GM12872 (cell line): ENCODE measurements around the gene DHX40.

Source experiments
- TF ChIP-seq, protein P1 (sequence below): IDR thresholded peaks from 3 replicates; pipeline ENCODE4 v1.5.1; 2011; ENCODE audit warnings: low read depth, mild to moderate bottlenecking, low read length, moderate library complexity; ENCODE audit not compliant: insufficient read depth

The DHX40 gene

DNA sequence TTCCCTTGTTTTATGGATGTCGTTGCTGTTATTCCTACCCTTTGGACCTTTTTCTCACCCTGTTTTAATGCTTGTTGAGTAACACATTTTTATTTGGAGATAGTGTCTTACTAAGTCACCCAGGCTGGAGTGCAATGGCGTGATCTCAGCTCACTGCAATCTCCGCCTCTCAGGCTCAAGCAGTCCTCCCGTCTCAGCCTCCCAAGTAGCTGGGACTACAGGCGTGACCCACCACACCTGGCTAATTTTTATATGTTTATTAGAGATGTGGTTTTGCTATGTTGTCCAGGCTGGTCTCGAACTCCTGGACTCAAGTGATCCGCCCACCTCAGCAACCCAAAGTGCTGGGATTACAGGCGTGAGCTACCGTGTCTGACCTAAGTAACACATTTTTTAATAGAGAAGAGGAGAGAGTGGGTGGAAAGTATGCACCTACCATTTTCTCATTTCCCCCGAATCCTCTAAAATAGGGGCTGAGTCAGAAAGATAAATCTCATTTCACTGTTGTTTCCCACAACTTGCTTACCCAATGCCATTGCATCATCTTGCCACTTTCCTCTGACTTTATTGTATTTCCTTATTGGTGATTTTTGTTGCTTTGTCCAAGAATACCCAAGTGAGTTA lies 7.0 kb downstream of the DHX40 start:
- TF ChIP-seq, protein P1, sequence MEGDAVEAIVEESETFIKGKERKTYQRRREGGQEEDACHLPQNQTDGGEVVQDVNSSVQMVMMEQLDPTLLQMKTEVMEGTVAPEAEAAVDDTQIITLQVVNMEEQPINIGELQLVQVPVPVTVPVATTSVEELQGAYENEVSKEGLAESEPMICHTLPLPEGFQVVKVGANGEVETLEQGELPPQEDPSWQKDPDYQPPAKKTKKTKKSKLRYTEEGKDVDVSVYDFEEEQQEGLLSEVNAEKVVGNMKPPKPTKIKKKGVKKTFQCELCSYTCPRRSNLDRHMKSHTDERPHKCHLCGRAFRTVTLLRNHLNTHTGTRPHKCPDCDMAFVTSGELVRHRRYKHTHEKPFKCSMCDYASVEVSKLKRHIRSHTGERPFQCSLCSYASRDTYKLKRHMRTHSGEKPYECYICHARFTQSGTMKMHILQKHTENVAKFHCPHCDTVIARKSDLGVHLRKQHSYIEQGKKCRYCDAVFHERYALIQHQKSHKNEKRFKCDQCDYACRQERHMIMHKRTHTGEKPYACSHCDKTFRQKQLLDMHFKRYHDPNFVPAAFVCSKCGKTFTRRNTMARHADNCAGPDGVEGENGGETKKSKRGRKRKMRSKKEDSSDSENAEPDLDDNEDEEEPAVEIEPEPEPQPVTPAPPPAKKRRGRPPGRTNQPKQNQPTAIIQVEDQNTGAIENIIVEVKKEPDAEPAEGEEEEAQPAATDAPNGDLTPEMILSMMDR = no peak

DNA sequence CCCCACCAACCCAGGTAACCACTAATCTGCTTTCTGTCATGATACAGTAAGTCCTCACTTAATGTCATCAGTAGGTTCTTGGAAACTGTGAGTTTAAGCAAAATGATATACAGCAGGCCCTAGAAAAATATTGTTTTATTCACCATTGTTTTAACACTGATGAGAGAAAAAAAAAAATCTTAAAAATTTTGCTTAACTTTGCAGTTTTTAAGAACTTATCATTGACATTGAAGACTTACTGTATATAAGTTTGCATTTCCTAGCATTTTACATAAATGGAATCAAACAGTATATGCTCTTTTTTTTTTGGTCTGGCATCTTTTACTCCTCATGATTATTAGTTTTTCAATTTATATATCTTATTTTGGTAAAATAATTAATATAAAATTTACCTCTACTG lies 34.8 kb downstream of the DHX40 start:
- TF ChIP-seq, protein P1 = no peak

DNA sequence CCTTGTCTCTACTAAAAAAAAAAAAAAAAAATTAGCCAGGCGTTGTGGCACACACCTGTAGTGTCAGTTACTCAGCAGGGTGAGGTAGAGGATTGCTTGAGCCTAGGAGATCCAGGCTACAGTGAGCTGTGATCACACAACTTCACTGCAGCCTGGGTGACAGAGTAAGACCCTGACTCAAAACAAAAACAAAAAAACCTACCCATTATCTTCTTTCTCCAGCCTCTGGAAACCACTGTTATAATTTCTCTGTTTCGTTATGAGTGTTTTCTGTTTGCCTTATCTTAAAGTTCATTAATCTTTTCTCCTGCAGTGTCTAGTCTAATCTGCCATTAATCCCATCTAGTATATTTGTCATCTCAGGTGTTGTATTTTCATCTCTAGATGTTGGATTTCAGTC lies 35.7 kb downstream of the DHX40 start:
- TF ChIP-seq, protein P1 = no peak

DNA sequence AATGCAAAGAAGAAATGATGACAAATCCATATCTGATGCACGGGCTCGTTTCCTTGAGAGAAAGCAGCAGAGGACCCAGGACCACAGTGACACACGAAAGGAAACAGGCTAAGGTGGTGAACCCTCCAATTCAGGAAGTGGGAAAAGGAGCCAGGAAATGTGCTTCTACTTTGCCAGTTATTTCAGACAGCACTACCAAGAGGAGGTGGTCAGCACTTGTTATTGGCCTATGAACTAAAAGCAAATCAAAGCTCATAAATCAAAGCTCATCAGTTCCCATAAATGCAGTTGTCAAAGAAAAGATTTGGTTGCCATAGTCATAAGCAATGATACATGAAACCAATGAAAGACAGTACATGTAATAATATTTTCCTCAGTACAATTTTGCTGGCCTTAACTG lies 41.7 kb downstream of the DHX40 start:
- TF ChIP-seq, protein P1 = no peak

DNA sequence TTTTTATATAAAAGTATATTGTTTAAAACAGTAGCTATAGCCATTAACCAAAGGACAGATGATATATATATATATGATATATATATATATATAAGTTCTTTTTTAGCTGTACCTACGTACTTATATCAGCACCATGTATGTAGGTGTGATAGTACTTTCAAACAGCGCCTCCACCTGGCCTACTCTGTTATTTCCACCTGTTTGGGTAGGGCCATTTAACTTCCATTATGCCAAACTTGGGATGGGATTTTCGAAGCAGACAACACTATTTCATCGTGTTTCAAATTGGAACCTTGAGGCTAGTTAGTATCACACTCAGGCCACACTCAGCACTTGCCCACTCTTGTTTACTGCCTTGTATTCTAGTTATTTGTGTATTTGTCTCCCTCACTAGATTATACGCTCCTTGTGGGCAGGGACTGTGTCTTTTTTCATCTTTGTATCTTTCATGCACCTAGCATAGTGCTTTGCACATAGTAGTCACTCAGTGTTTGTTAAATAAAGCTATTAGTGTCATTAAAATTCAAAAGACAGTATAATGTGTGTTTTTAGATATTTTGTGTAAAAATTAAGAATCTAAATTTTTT lies 42.5 kb downstream of the DHX40 start:
- TF ChIP-seq, protein P1 = peak; percentile 46; the same call in 2 of the 3 replicates

DNA sequence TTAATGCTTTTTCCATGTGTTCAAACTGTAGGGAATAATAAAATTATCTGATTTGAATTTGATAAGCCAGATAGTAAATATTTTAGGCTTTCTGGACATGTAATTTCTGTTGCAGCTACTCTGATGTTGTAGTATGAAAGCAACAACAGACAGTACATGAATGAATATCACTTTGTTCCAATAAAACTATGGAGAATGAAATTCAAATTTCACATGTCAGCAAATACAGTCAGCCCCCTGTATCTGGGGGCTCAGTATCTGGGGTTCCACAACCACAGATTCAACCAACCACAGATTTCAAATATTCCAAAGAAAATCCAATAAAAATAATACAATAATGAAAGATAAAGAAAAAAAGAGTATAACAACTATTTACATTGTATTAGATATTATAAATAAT lies 46.1 kb downstream of the DHX40 start:
- TF ChIP-seq, protein P1 = no peak

DNA sequence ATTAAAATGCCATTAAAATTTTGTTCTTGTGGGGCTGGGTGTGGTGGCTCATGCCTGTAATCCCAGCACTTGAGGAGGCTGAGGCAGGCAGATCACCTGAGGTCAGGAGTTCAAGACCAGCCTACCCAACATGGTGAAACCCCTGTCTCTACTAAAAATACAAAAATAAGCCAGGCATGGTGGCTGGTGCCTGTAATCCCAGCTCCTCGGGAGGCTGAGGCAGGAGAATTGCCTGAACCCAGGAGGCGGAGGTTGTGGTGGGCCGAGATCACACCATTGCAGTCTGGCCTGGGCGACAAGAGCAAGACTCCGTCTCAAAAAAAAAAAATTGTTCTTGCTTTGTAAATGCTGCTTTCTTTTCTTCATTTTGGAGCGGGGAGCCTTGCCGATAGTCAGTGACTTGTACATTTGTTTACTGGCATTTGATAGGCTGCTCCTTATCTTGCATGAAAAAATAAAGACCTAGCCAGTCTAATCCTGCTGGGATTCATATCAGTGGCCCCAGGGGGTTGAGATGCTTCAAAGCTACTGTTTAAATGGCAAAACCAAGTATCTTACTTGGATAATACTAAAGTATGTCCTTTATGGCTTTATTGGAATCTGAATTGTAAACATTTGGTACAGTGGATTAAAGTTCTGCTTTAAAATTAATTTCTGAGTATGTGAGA lies 51.0 kb downstream of the DHX40 start:
- TF ChIP-seq, protein P1 = no peak
